ENCODE data around the gene XIRP1.

DNA sequence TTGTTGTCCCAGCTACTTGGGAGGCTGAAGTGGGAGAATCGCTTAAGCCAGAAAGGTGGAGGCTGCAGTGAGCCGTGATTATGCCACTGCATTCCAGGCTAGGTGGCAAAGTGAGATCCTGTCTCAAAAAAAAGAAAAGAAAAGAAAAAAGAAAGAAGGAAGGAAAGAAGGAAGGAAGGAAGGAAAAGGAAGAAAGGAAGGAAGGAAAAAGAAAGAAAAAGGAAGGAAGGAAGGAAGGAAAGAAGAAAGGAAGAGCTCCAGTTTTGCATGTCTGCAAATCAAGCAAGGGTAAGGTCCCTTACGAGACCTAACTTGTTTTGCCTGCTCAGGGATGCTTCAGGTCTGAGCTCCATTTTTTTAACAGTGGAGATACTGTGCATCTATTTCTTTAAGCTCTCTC is 3.6 kb upstream of the XIRP1 start:
- no peak for TF ChIP-seq ZBTB7A (IDR thresholded peaks at IDR 0.05; ENCODE audit: low read depth)
- TF ChIP-seq CREB1 (IDR thresholded peaks at IDR 0.05; ENCODE audit: low read depth): no peak
- TF ChIP-seq, protein P1, sequence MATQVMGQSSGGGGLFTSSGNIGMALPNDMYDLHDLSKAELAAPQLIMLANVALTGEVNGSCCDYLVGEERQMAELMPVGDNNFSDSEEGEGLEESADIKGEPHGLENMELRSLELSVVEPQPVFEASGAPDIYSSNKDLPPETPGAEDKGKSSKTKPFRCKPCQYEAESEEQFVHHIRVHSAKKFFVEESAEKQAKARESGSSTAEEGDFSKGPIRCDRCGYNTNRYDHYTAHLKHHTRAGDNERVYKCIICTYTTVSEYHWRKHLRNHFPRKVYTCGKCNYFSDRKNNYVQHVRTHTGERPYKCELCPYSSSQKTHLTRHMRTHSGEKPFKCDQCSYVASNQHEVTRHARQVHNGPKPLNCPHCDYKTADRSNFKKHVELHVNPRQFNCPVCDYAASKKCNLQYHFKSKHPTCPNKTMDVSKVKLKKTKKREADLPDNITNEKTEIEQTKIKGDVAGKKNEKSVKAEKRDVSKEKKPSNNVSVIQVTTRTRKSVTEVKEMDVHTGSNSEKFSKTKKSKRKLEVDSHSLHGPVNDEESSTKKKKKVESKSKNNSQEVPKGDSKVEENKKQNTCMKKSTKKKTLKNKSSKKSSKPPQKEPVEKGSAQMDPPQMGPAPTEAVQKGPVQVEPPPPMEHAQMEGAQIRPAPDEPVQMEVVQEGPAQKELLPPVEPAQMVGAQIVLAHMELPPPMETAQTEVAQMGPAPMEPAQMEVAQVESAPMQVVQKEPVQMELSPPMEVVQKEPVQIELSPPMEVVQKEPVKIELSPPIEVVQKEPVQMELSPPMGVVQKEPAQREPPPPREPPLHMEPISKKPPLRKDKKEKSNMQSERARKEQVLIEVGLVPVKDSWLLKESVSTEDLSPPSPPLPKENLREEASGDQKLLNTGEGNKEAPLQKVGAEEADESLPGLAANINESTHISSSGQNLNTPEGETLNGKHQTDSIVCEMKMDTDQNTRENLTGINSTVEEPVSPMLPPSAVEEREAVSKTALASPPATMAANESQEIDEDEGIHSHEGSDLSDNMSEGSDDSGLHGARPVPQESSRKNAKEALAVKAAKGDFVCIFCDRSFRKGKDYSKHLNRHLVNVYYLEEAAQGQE (IDR thresholded peaks at IDR 0.05; ENCODE audit: low read depth): no peak
- no peak for TF ChIP-seq EP300 (IDR thresholded peaks at IDR 0.05; ENCODE audit: borderline replicate concordance)
- TF ChIP-seq YY1 (IDR thresholded peaks at IDR 0.05; ENCODE audit: low read depth): no peak
